D721Med (cell line): Measurements from ENCODE around the gene TBX3.

Experiments
- DNase-seq: peaks from one replicate; pipeline ENCODE4 v3.0.0; 2011; ENCODE audit warnings: low spot score; ENCODE audit not compliant: insufficient read length
- FAIRE-seq: peaks from 2 replicates; lab custom pipeline; 2011; peaks lifted over from hg19 to GRCh38; lab: Jason Lieb, UNC
- CTCF ChIP-seq: IDR thresholded peaks from 2 replicates; pipeline ENCODE4 v1.5.1; 2012; ENCODE audit warnings: mild to moderate bottlenecking, control low read depth; ENCODE audit not compliant: insufficient read depth; ENCODE audit errors: missing control alignments

Gene TBX3

GRCh38 chr12:114674251-114675047 lies 9.5 kb downstream of the TBX3 start:
- DNase-seq: no peak
- FAIRE-seq: no peak
- TF ChIP-seq CTCF: no peak

DNA sequence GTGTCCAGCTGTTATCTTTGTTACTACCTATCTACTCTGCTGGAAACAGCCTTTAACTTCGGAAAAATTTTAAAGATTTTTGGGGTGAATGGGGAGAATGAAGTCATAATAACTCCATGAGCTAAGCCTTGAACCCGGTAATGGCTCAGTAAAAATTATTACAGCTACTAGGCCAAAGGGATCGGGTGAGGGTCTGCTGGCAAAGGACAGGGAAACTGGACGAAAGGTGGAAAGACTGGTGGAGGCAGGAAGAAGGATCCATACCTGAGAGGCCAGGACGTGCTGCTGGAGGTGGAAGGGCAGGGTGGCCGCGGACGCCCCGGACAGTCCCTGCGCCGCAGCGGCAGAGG lies 10.1 kb downstream of the TBX3 start:
- TF ChIP-seq CTCF: no peak
- DNase-seq (no peak), FAIRE-seq (no peak)

GRCh38 chr12:114673169-114673833 lies 10.7 kb downstream of the TBX3 start:
- TF ChIP-seq CTCF: no peak
- no peak for FAIRE-seq
- no peak for DNase-seq

DNA sequence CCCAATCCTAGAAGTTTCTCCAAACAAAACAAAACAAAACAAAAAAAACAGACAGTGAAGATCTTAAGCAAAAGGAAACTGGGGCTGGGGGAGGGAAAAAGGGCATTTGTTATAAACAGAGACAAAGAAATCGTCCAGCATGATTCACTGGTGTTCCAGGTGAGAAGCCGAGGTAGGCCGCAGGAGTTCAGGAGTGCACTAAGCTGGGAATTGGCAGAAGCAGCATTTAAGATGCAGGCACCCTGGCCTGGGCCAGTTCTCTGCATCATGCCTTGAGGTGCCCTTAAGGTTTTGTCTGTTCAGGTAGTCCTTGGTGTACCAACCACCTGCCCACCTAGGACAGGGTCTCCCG lies 11.2 kb downstream of the TBX3 start:
- TF ChIP-seq CTCF: no peak
- FAIRE-seq (no peak), DNase-seq (no peak)

GRCh38 chr12:114671443-114672411 lies 12.2 kb downstream of the TBX3 start:
- TF ChIP-seq CTCF: no peak
- FAIRE-seq: no peak
- DNase-seq: no peak

- TF ChIP-seq CTCF: no peak
- DNase-seq: no peak
- FAIRE-seq: no peak
These were observed 12.9 kb downstream of the TBX3 start for GRCh38 chr12:114671066-114671442.
